C4-2B (cell line): Measurements from ENCODE around the gene PKN2.

Experiments
- CTCF ChIP-seq: fragments of 450-650 bp; conservative IDR thresholded peaks from 2 replicates; pipeline ENCODE4 v1.5.1; 2017; ENCODE audit warnings: mild to moderate bottlenecking
- ZFX ChIP-seq: fragments of 450-650 bp; IDR thresholded peaks from 2 replicates; pipeline ENCODE4 v1.6.1; 2017

GRCh38 chr1:88647249-88647645 lies 36.8 kb upstream of the PKN2 start:
- TF ChIP-seq CTCF (no peak), ZFX (no peak)
